ENCODE data around the gene CDPF1. TPM values are rescaled to one million over a fixed set of nuclear protein-coding genes. Genes with fewer than 3 reads are reported as not detected.

Gene CDPF1
- total and polyA plus RNA-seq, 2 of the 13 experiments (the other 11 are each of a cell fraction or from before 2014, with no cell fraction given) = 5.2 to 8.1 TPM

- TF ChIP-seq ZNF550 (CRISPR knock-in tag; IDR thresholded peaks at IDR 0.05; ENCODE audit: borderline replicate concordance) = no peak
- TF ChIP-seq ATF2 (CRISPR knock-in tag; IDR thresholded peaks at IDR 0.05) = peak; percentile 45; the same call in 1 of the 2 replicates
- TF ChIP-seq ZNF17 (CRISPR knock-in tag; IDR thresholded peaks at IDR 0.05) = no peak
- TF ChIP-seq TFDP1 (CRISPR knock-in tag; IDR thresholded peaks at IDR 0.05; ENCODE audit: borderline replicate concordance) = peak; percentile 100
- no peak for TF ChIP-seq ZNF513 (CRISPR knock-in tag; conservative IDR thresholded peaks at IDR 0.05)
- TF ChIP-seq ZNF543 (CRISPR knock-in tag; IDR thresholded peaks at IDR 0.05) = no peak
- TF ChIP-seq GATA4 (IDR thresholded peaks at IDR 0.05; ENCODE audit: borderline replicate concordance, low read depth) = no peak
- no peak for TF ChIP-seq ZNF30 (CRISPR knock-in tag; IDR thresholded peaks at IDR 0.05)
- TF ChIP-seq ZSCAN12 (CRISPR knock-in tag; IDR thresholded peaks at IDR 0.05) = 0 out of 2 replicates have a peak, but pooled peaks have one; percentile 35
- peak; percentile 20; the same call in 1 of the 2 replicates for TF ChIP-seq ZBTB49 (CRISPR knock-in tag; IDR thresholded peaks at IDR 0.05; ENCODE audit: borderline replicate concordance)
- TF ChIP-seq ZNF644 (CRISPR knock-in tag; IDR thresholded peaks at IDR 0.05; ENCODE audit: low read depth) = no peak
- 0 out of 2 replicates have a peak, but pooled peaks have one; percentile 20 for TF ChIP-seq MAF1 (CRISPR knock-in tag; IDR thresholded peaks at IDR 0.05; ENCODE audit: borderline replicate concordance)
- TF ChIP-seq SNAPC2 (CRISPR knock-in tag; IDR thresholded peaks at IDR 0.05) = peak; percentile 93
- TF ChIP-seq NFE2L1 (CRISPR knock-in tag; IDR thresholded peaks at IDR 0.05; ENCODE audit: borderline replicate concordance) = no peak
- no peak for TF ChIP-seq FIP1L1 (IDR thresholded peaks at IDR 0.05; ENCODE audit: borderline replicate concordance, insufficient read depth, low read depth, low read length)
- peak; percentile 79 for TF ChIP-seq HCFC1 (IDR thresholded peaks at IDR 0.05; ENCODE audit: low read depth, low read length)
- no peak for TF ChIP-seq ZNF788 (CRISPR knock-in tag; IDR thresholded peaks at IDR 0.05; ENCODE audit: borderline replicate concordance)
- TF ChIP-seq ZNF580 (CRISPR knock-in tag; IDR thresholded peaks at IDR 0.05; ENCODE audit: borderline replicate concordance, low read depth) = no peak
- TF ChIP-seq ARID3A (IDR thresholded peaks at IDR 0.05; ENCODE audit: low read depth, low read length) = no peak
These were observed 46.4 kb upstream of the CDPF1 start, which contains the start of gene GTSE1 (continued) for GRCh38 chr22:46296257-46297150.

Measured in HepG2 (cell line).